ENCODE measurements around the gene TTLL11.
A peak's percentile ranks its signal among the peaks of the same experiment; 100 is the strongest.
"Not testable (repeated sequence)": the region's sequence is repeated elsewhere in the genome, so short reads cannot be mapped to it uniquely, and the experiment has no call there.

Gene TTLL11

GRCh38 chr9:121894380-121894779 lies 198.7 kb downstream of the TTLL11 start:
- not testable (repeated sequence) for DNase-seq

DNA sequence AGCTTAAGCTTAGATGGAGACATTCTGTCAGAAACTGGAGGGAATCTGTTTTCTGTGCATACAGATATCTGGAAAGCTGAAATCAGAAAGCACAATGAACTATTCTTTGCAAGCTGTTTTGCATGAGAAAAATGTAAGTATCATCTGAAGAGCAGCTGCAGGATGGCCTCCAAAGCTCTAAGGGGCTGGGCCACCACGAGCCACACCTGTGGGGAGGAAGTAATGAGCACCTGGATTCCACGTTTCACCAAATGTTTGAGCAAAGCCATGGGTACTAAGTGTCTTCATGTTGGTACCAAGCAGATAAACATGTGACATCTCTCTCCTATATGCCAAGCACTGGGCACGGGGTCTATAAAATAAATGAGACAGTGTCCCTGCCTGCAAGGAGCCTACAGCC lies 199.3 kb downstream of the TTLL11 start:
- DNase-seq = no peak

DNA sequence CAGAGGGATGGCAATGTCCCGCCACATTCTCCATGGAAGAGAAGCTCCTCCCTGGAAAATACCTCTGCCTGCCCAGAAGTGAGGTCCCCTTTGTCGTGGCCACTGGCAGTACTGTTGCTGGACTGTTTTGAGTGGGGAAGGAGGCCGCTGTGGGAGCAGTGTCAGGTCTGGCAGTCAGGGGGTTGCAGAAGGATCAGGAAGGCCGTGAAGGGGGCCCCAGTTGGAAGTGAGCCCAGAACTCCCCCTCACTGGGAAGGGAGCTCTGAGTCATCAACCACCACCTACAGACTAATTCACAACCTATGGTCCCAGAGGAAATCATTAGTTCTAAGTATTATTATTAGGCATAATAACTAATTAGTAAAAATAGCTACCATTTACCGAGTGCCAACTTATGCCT lies 200.4 kb downstream of the TTLL11 start:
- no peak for DNase-seq

DNA sequence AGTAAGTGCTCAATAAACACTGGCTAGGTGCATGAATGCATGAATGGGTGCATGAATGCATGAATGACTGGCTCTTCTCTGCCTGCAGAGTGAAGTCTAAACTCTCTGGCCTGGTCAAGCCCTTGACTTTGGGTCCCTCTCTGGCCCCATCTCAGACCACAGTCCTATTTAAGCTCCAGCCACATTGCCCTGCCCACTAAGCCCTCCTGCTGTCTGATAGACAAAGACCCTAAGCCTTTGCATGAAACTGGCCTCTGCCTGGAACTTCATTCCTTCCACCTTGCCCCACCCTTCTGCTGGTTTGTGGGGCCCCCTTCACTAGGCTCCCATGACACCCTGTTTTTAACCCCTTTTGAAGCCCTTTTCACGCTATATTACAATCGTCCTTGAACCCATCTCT lies 202.4 kb downstream of the TTLL11 start:
- DNase-seq = no peak

GRCh38 chr9:121889990-121890563 lies 203.0 kb downstream of the TTLL11 start:
- DNase-seq = no peak

GRCh38 chr9:121888438-121888775 lies 204.7 kb downstream of the TTLL11 start:
- no peak for DNase-seq

DNA sequence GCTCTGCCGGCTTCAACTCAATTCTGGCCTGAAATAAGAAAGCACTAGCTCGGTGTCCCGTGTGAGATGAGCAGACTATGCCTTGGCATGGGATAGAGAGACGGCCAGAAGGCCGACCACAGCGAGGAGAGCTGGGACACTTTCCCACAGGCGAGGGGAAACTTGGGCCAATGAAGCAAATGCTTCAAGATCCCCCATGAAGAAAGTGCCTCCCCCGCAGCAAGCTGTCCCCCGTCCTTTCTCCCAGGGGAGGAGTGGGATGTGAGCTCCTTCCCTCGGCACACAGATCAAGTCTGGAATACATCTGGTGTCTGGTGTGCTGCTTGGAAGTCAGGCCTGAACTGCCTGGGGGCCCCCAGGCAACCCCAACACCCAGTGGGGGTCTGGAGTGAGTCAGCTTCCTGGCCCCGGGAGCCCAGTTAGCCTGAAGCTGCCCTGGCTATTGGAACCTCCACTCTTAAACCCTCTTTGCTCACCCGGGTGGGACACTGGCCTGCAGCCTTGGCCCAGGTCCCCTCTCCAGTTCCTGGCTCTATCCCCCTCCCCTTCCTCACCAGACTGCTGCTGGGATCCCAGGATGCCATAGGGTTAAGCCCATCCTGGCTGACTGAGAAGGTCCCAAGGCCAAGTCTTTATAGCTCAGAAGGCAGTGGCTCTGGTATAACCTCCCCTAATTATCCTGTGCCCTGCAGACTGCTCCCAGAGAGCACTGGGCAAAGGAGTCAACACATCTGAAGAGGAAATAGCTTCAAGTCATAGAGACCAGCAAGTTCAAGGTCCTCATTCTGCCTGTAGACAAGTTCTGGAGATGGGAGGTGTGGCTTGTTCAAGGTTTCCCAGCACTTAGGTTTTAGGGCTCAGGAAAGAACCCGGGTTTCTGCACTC lies 205.3 kb downstream of the TTLL11 start:
- no peak for DNase-seq

- peak in 1 of 2 donors; percentile 18 for DNase-seq
Measured at GRCh38 chr9:121886759-121887485, 206.2 kb downstream of the TTLL11 start.

DNA sequence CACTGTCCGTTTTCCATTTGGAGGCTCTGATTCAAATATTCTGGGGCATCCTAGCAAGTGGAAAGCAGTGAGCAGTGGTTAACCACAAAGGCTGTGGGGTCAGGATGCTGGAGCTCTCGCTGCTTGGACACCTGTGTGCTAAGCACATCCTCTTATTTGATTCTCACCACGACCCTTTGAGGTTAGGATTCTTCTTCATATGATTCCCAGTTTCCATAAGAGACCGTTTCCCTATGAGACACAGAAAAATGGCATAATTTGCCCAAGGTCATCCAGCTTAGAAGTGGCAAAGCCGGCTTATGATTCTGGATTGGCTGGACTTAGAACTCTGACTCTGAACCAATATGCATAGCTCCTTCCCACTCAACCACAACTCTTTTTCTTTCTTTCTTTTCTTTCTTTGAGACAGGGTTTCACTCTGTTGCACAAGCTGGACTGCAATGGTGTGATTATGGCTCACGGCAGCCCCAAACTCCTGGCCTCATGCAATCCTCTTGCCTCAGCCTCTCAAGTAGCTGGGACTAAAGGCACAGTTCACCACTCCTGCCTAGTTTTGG lies 207.7 kb downstream of the TTLL11 start:
- no peak for DNase-seq

- no peak for DNase-seq
Measured at GRCh38 chr9:121884057-121884541, 209.0 kb downstream of the TTLL11 start.

GRCh38 chr9:121883281-121884056 lies 209.6 kb downstream of the TTLL11 start:
- DNase-seq = no peak

GRCh38 chr9:121881920-121882500 lies 211.1 kb downstream of the TTLL11 start:
- DNase-seq = no peak

- DNase-seq = no peak
Measured at GRCh38 chr9:121880343-121880898, 212.7 kb downstream of the TTLL11 start.

- no peak for DNase-seq
Measured at GRCh38 chr9:121878271-121878822, 214.8 kb downstream of the TTLL11 start.

DNA sequence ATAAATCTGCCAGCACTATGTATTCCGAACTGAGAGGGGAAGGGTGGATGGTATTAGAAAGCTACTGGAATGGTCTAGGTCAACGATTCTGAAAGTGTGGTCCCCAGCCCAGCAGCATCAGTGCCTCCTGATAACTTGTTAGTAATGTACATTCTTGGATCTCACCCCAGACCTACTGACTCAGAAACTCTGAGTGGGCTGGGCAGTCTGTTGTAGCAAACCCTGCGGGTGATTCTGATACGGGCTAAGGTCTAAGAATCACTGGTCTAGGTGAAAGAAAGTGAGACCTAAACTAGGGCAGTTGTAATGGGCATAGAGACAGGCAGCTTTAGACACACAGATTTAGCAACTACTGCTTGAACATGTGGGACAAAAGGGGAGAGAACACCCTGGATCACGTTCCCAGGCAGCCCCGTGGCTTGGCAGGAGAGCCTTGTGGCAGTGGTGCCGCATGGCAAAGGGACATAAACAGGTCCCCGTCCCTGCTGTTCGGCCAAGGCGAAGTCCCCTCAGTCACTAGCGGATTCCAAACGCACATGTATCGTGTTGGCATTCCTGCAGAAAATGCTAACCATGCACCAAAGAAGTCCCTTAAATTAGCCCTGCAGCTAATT lies 216.3 kb downstream of the TTLL11 start:
- no peak for DNase-seq

DNA sequence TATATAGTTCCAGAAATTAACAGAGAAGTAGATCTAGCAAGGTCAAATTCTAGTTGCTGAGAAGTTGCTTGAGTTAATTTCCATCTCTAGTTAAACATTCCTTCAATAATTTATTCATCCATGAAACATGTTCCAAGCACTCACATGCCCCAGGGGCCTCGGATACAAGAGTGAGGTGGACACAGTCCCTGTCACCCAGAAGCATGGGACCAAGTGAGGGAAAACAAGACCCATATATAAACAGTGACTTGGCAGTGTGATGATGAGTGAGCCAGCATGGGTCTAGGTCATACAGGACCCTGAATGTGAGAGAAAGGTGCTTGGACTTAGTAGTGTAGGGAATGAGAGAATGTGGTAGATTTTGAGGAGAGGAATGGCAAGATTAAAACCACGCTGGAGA lies 216.9 kb downstream of the TTLL11 start:
- DNase-seq = no peak

GRCh38 chr9:121874524-121874923 lies 218.6 kb downstream of the TTLL11 start:
- DNase-seq = no peak

GRCh38 chr9:121871431-121872025 lies 221.6 kb downstream of the TTLL11 start:
- no peak for DNase-seq

DNA sequence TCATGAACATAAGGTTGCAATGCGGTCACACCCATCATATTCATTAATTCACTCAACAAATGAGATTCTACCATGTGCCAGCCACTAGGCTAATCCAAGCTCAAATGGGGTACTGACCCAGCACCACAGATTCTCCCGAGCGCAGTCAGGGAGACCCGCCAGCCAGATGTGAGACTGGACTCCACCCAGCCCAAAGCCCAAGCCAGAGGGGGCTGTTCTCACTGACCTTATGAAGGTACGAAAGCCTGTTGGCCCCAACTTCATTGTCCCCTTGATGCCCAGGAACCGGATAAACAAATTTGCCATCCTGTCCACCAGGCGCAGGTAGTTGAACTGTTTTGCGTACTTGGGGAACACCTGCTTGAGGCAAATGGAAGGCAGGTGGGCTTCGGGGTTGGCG lies 222.8 kb downstream of the TTLL11 start:
- no peak for DNase-seq

GRCh38 chr9:121868626-121869025 lies 224.5 kb downstream of the TTLL11 start:
- DNase-seq = no peak

DNA sequence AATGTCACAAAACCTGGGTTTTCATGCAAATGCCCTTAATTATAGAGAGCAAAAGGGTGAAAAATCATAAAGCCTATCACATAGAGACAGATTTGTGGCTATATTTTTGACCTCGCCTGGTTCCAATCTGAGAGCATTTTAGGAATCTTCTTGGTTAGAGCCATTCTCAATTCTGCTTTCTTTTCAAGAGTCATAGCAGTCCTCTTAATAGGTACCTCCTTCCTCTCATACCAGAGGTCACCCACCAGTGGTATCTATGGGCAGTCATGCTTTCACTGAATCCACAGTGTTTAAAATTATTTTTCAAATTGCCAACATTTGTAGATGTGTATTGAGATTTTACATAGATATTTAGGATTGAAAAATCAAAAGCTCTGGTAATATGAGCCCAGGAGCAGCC lies 226.2 kb downstream of the TTLL11 start:
- DNase-seq = no peak
